GM12878 (cell line): Measurements from ENCODE around the gene HSCB. TPM values are rescaled to one million over a fixed set of nuclear protein-coding genes. Genes with fewer than 3 reads are reported as not detected.

Source experiments
- ATAC-seq: fragments of 200-7000 bp; cut with Tn5 transposase; 3 replicates; pipeline ENCODE4 v1.9.1; 2020; ENCODE audit warnings: mild to moderate bottlenecking, moderate library complexity
- BruUV-seq: library from RNA; stranded (reverse); fragments of 400-500 nt; replicated peaks from 2 replicates; lab custom pipeline; 2021; lab: Mats Ljungman, UMichigan
- CTCF ChIA-PET: fragments of 300-600 bp; sonication (Branson Sonifier 250); formaldehyde crosslinking; extraction: SDS; loops from one replicate; lab custom pipeline; 2021; ENCODE audit warnings: inconsistent platforms; lab: Yijun Ruan, JAX
- POLR2A ChIA-PET: fragments of 350-600 bp; formaldehyde crosslinking; extraction: SDS; loops from one replicate; lab custom pipeline; 2021; ENCODE audit warnings: inconsistent platforms; lab: Charles Lee
- RAD21 ChIA-PET: fragments of 300-600 bp; sonication (Branson Sonifier 250); formaldehyde crosslinking; loops from one replicate; lab custom pipeline; 2023; ENCODE audit warnings: antibody characterized with exemption; ENCODE audit not compliant: unreplicated experiment; lab: Charles Lee
- SMC1A ChIA-PET: fragments of 300-600 bp; sonication (Branson Sonifier 250); formaldehyde crosslinking; loops from one replicate; lab custom pipeline; 2023; ENCODE audit not compliant: unreplicated experiment, uncharacterized antibody; lab: Charles Lee
- DNase-seq: peaks from one replicate; pipeline ENCODE4 v3.0.0-alpha.2; 2011; ENCODE audit warnings: low read depth, low spot score
- FAIRE-seq: peaks from 3 replicates; lab custom pipeline; 2011; peaks lifted over from hg19 to GRCh38; lab: Jason Lieb, UNC
- H2AFZ ChIP-seq: 2 replicates; pipeline ENCODE4 v1.6.0; 2011; ENCODE audit warnings: low read depth, low read length, control low read depth; ENCODE audit not compliant: control insufficient read depth
- H3K27ac ChIP-seq: 2 replicates; pipeline ENCODE4 v1.5.1; 2011; ENCODE audit warnings: control low read depth; ENCODE audit not compliant: control insufficient read depth, insufficient read depth
- H3K27me3 ChIP-seq, 2 experiments: replicated peaks in 1 of 2; 2 replicates each; pipeline versions ENCODE4 v1.6.0 to v1.6.1; 2011; ENCODE audit warnings: low read length in 1 of 2; ENCODE audit not compliant: control insufficient read depth in 2 of 2, insufficient read depth in 2 of 2
- H3K36me3 ChIP-seq, 2 experiments: 2 replicates each; pipeline ENCODE4 v1.5.1; 2011; ENCODE audit warnings: low read length in 1 of 2; ENCODE audit not compliant: control insufficient read depth in 2 of 2, insufficient read depth in 2 of 2
- H3K4me1 ChIP-seq: 2 replicates; pipeline ENCODE4 v1.6.1; 2011; ENCODE audit warnings: mild to moderate bottlenecking, low read length, moderate library complexity, mixed read lengths; ENCODE audit not compliant: control insufficient read depth, insufficient read depth
- H3K4me2 ChIP-seq: 2 replicates; pipeline ENCODE4 v1.6.0; 2011; ENCODE audit warnings: control low read depth; ENCODE audit not compliant: control insufficient read depth, insufficient read depth
- H3K4me3 ChIP-seq: fragments of 200-600 bp; sonication (generic); 2 replicates; pipeline ENCODE4 v1.5.1; 2016
- H3K79me2 ChIP-seq: 2 replicates; pipeline ENCODE4 v1.6.0; 2011; ENCODE audit warnings: low read length; ENCODE audit not compliant: control insufficient read depth, insufficient read depth
- H3K9ac ChIP-seq: 2 replicates; pipeline ENCODE4 v1.8.0; 2011; ENCODE audit warnings: low read length, control low read depth, mixed read lengths; ENCODE audit not compliant: control insufficient read depth, insufficient read depth
- H3K9me3 ChIP-seq: replicated peaks from 3 replicates; pipeline ENCODE4 v1.5.1; 2011; ENCODE audit warnings: mild to moderate bottlenecking, low read length; ENCODE audit not compliant: control insufficient read depth, insufficient read depth
- H4K20me1 ChIP-seq: 2 replicates; pipeline ENCODE4 v1.6.0; 2011; ENCODE audit not compliant: control insufficient read depth, insufficient read depth
- BCL11A ChIP-seq: IDR thresholded peaks from 2 replicates; pipeline ENCODE4 v1.6.1; 2011; ENCODE audit warnings: low read depth, low read length
- CHD2 ChIP-seq: IDR thresholded peaks from 2 replicates; pipeline ENCODE4 v1.6.1; 2011; ENCODE audit warnings: low read depth, low read length, improper control_type of control experiment, borderline replicate concordance
- NFYB ChIP-seq: IDR thresholded peaks from 2 replicates; pipeline ENCODE4 v1.6.1; 2011; ENCODE audit warnings: low read depth, mild to moderate bottlenecking, low read length, improper control_type of control experiment, moderate library complexity; ENCODE audit not compliant: insufficient read depth
- POLR2AphosphoS5 ChIP-seq: IDR thresholded peaks from 2 replicates; pipeline ENCODE4 v1.6.1; 2011; ENCODE audit warnings: mild to moderate bottlenecking, low read length, inconsistent platforms
- SMAD1 ChIP-seq: fragments of 450-650 bp; IDR thresholded peaks from 2 replicates; pipeline ENCODE4 v1.6.1; 2018; ENCODE audit warnings: mild to moderate bottlenecking, low read depth; ENCODE audit not compliant: partially characterized antibody
- SMC3 ChIP-seq: IDR thresholded peaks from 2 replicates; pipeline ENCODE4 v1.6.1; 2011; ENCODE audit warnings: low read length, improper control_type of control experiment, borderline replicate concordance
- TBL1XR1 ChIP-seq: IDR thresholded peaks from 2 replicates; pipeline ENCODE4 v1.6.1; 2012; ENCODE audit warnings: low read depth, low read length, improper control_type of control experiment
- TCF12 ChIP-seq: IDR thresholded peaks from 2 replicates; pipeline ENCODE4 v1.6.1; 2011; ENCODE audit warnings: low read depth, mild to moderate bottlenecking, low read length
- TCF7 ChIP-seq: IDR thresholded peaks from 2 replicates; pipeline ENCODE4 v1.6.1; 2014; ENCODE audit warnings: antibody characterized with exemption, borderline replicate concordance
- WGBS: methylation state at CpG from one replicate; pipeline ENCODE4 v1.1.6; 2016; ENCODE audit warnings: low lambda C conversion rate; ENCODE audit not compliant: insufficient replicate concordance, insufficient coverage; ENCODE audit errors: missing lambda C conversion rate; 5-methylcytosine and 5-hydroxymethylcytosine counted together
- in situ Hi-C: fragments of 300-500 bp; cut with MboI; formaldehyde crosslinking; loops from 9 replicates; pipeline ENCODE4 v1.14.3; 2018; ENCODE audit warnings: mixed read lengths
- intact Hi-C: fragments of 100-400 bp; cut with micrococcal nuclease; formaldehyde crosslinking; loops from one replicate; pipeline ENCODE4 v1.14.2; 2022; ENCODE audit not compliant: unreplicated experiment
- polyA plus RNA-seq, 11 experiments: library from polyadenylated mRNA; depleted of rRNA in 4 of 11; unstranded in 6 of 11; stranded (reverse) in 5 of 11; fragments of >200 nt; fragmentation: Nextera tagmentation in 4 of 11; fragmentation: Illumina TruSeq in 1 of 11; extraction: Ambion mirVana in 4 of 11; extraction: Trizol in 1 of 11; gene quantifications; 1 replicate in 1 of 11; 2 replicates in 10 of 11; pipeline versions ENCODE4 v1.2.1 to v1.2.3, GENCODE V29; 2011 to 2016; ENCODE audit warnings: inconsistent platforms in 2 of 11, missing spikeins in 2 of 11, low read depth in 1 of 11
- total RNA-seq, 4 experiments: library from RNA; depleted of rRNA in 3 of 4; stranded (reverse); fragments of >200 nt in 3 of 4; fragmentation: Illumina TruSeq in 1 of 4; extraction: Trizol in 1 of 4; gene quantifications; 2 replicates each; pipeline versions ENCODE4 v1.2.1 to v1.2.3, GENCODE V29; 2013 to 2021

The HSCB gene
- total and polyA plus RNA-seq, 10 of the 15 experiments (the other 5 are each of a cell fraction or from before 2014, with no cell fraction given), result 10.6 to 28.4 (median 20.8) TPM

DNA sequence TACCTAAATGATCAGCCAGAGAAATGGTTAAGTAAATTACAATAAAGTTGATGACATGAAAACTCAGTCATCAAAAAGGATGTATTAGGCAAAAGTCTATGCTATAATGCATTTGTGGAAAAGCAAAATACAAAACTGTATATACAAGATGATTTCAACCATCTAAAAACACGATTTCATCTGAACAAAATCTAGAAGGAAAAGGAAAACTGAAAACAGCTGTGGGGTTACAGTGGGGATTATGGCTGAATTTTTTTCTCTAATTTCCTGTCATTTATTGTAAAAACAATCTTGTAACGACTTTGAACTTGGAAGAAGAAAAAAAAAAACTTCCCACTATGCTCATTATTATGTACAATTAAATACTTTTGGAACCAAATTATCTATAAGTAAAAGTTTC is 30.5 kb upstream of the HSCB start:
- 73% methylated on average over 2 of the region's 2 CpGs for WGBS
- H3K4me3 ChIP-seq, result no peak overlapping the region
- peaks cover 4% of the 10 kb centered on the region; the same call in 1 of the 2 replicates for H3K4me1 ChIP-seq
- no peaks in the 10 kb centered on the region for H3K79me2 ChIP-seq
- H3K9ac ChIP-seq, result no peak overlapping the region
- POLR2A ChIA-PET, result no interaction called here
- no peaks in the 10 kb centered on the region for H4K20me1 ChIP-seq
- in situ Hi-C loops, result no loop called here
- H3K36me3 ChIP-seq, result no peaks in the 10 kb centered on the region; a peak in 2 of 4 replicates
- H3K27ac ChIP-seq, result no peak overlapping the region
- CTCF ChIA-PET, result no interaction called here
- no peak for ATAC-seq
- no peaks in the 10 kb centered on the region for H3K9me3 ChIP-seq
- TF ChIP-seq TCF12, result no peak
- no peak for TF ChIP-seq TCF7
- TF ChIP-seq POLR2AphosphoS5, result no peak
- no peak for TF ChIP-seq CHD2
- no peak for TF ChIP-seq BCL11A
- TF ChIP-seq SMC3, result no peak
- no peak for TF ChIP-seq SMAD1
- TF ChIP-seq NFYB, result no peak
- TF ChIP-seq TBL1XR1, result no peak
- TF ChIP-seq, all 136 proteins: peak for 0
- Histone ChIP-seq H2AFZ (no peak overlapping the region), H3K27me3 (no peaks in the 10 kb centered on the region), H3K4me2 (no peak overlapping the region)
- DNase-seq, result no peak
- intact Hi-C loops, result no loop called here
- no TSS peak for BruUV-seq
- FAIRE-seq, result no peak
- ChIA-PET RAD21 (no interaction called here), SMC1A (no interaction called here)
